ENCODE measurements around the gene AGAP1.
"Not testable (repeated sequence)": the region's sequence is repeated elsewhere in the genome, so short reads cannot be mapped to it uniquely, and the experiment has no call there.

The AGAP1 gene

GRCh38 chr2:235762832-235763598 is 269.2 kb downstream of the AGAP1 start:
- TF ChIP-seq POLR2A (IDR thresholded peaks at IDR 0.05; ENCODE audit: low read depth, low read length) (no peak), TAF1 (IDR thresholded peaks at IDR 0.05; ENCODE audit: borderline replicate concordance, low read depth, low read length) (no peak), POLR2AphosphoS5 (IDR thresholded peaks at IDR 0.05; ENCODE audit: low read depth, low read length) (no peak)
- DNase-seq (ENCODE audit: insufficient read length) (no peak), FAIRE-seq (no peak)

- TF ChIP-seq TAF1 (IDR thresholded peaks at IDR 0.05; ENCODE audit: borderline replicate concordance, low read depth, low read length), result no peak
- no peak for TF ChIP-seq POLR2AphosphoS5 (IDR thresholded peaks at IDR 0.05; ENCODE audit: low read depth, low read length)
- TF ChIP-seq POLR2A (IDR thresholded peaks at IDR 0.05; ENCODE audit: low read depth, low read length), result no peak
- no peak for FAIRE-seq
- DNase-seq (ENCODE audit: insufficient read length), result no peak
Observed at GRCh38 chr2:235763816-235764215, 270.0 kb downstream of the AGAP1 start.

GRCh38 chr2:235764478-235764877 is 270.6 kb downstream of the AGAP1 start:
- not testable (repeated sequence) for DNase-seq (ENCODE audit: insufficient read length); FAIRE-seq

GRCh38 chr2:235765181-235765820 is 271.5 kb downstream of the AGAP1 start:
- TF ChIP-seq POLR2A (IDR thresholded peaks at IDR 0.05; ENCODE audit: low read depth, low read length) (no peak), POLR2AphosphoS5 (IDR thresholded peaks at IDR 0.05; ENCODE audit: low read depth, low read length) (no peak), TAF1 (IDR thresholded peaks at IDR 0.05; ENCODE audit: borderline replicate concordance, low read depth, low read length) (no peak)
- FAIRE-seq (no peak), DNase-seq (ENCODE audit: insufficient read length) (no peak)

GRCh38 chr2:235766278-235766677 is 272.4 kb downstream of the AGAP1 start:
- TF ChIP-seq POLR2AphosphoS5 (IDR thresholded peaks at IDR 0.05; ENCODE audit: low read depth, low read length) (no peak), TAF1 (IDR thresholded peaks at IDR 0.05; ENCODE audit: borderline replicate concordance, low read depth, low read length) (no peak), POLR2A (IDR thresholded peaks at IDR 0.05; ENCODE audit: low read depth, low read length) (no peak)
- DNase-seq (ENCODE audit: insufficient read length) (peak; percentile 37), FAIRE-seq (no peak)

GRCh38 chr2:235768606-235769005 is 274.8 kb downstream of the AGAP1 start:
- DNase-seq (ENCODE audit: insufficient read length) (no peak), FAIRE-seq (no peak)
- no peak for TF ChIP-seq POLR2A (IDR thresholded peaks at IDR 0.05; ENCODE audit: low read depth, low read length)
- no peak for TF ChIP-seq POLR2AphosphoS5 (IDR thresholded peaks at IDR 0.05; ENCODE audit: low read depth, low read length)
- no peak for TF ChIP-seq TAF1 (IDR thresholded peaks at IDR 0.05; ENCODE audit: borderline replicate concordance, low read depth, low read length)

- TF ChIP-seq TAF1 (IDR thresholded peaks at IDR 0.05; ENCODE audit: borderline replicate concordance, low read depth, low read length), result no peak
- no peak for DNase-seq (ENCODE audit: insufficient read length)
- no peak for FAIRE-seq
Observed at GRCh38 chr2:235769046-235769445, 275.2 kb downstream of the AGAP1 start.

GRCh38 chr2:235770909-235771820 is 277.3 kb downstream of the AGAP1 start:
- TF ChIP-seq POLR2AphosphoS5 (IDR thresholded peaks at IDR 0.05; ENCODE audit: low read depth, low read length) (no peak), TAF1 (IDR thresholded peaks at IDR 0.05; ENCODE audit: borderline replicate concordance, low read depth, low read length) (no peak), POLR2A (IDR thresholded peaks at IDR 0.05; ENCODE audit: low read depth, low read length) (no peak)
- DNase-seq (ENCODE audit: insufficient read length) (no peak), FAIRE-seq (no peak)

- FAIRE-seq, result no peak
- DNase-seq (ENCODE audit: insufficient read length), result no peak
- TF ChIP-seq POLR2AphosphoS5 (IDR thresholded peaks at IDR 0.05; ENCODE audit: low read depth, low read length) (no peak), POLR2A (IDR thresholded peaks at IDR 0.05; ENCODE audit: low read depth, low read length) (no peak), TAF1 (IDR thresholded peaks at IDR 0.05; ENCODE audit: borderline replicate concordance, low read depth, low read length) (no peak)
Observed at GRCh38 chr2:235773188-235773928, 279.5 kb downstream of the AGAP1 start.

GRCh38 chr2:235774153-235774870 is 280.5 kb downstream of the AGAP1 start:
- no peak for DNase-seq (ENCODE audit: insufficient read length)
- TF ChIP-seq TAF1 (IDR thresholded peaks at IDR 0.05; ENCODE audit: borderline replicate concordance, low read depth, low read length) (no peak), POLR2A (IDR thresholded peaks at IDR 0.05; ENCODE audit: low read depth, low read length) (no peak), POLR2AphosphoS5 (IDR thresholded peaks at IDR 0.05; ENCODE audit: low read depth, low read length) (no peak)
- FAIRE-seq, result no peak

Data from GM12892 (cell line).